Peyer's patch (tissue), 4 donors: Measurements from ENCODE around the gene CEP164. TPM values are rescaled to one million over a fixed set of nuclear protein-coding genes. Genes with fewer than 3 reads are reported as not detected.

Experiments used
- DNase-seq, 3 donors: peaks; one replicate each; pipeline ENCODE4 v3.0.0-alpha.2; 2017 to 2019
- H3K27ac ChIP-seq, 4 donors: fragments of 200-600 bp; sonication (generic); one replicate each; pipeline ENCODE4 v1.5.1; 2016 to 2019
- H3K27me3 ChIP-seq, 2 donors: fragments of 200-600 bp; sonication (generic); one replicate each; pipeline ENCODE4 v1.5.1; 2019
- H3K36me3 ChIP-seq, 3 donors: fragments of 200-600 bp; sonication (generic); one replicate each; pipeline ENCODE4 v1.5.1; 2016 to 2019
- H3K4me1 ChIP-seq, 4 donors: fragments of 200-600 bp; sonication (generic); one replicate each; pipeline ENCODE4 v1.5.1; 2016 to 2019
- H3K4me3 ChIP-seq, 4 donors: fragments of 200-600 bp; sonication (generic); 1 replicate in 3 of 4; 2 replicates in 1 of 4; pipeline ENCODE4 v1.5.1; 2016 to 2019; ENCODE audit warnings: mild to moderate bottlenecking in 1 of 4
- H3K9me3 ChIP-seq, 4 donors: fragments of 200-600 bp; sonication (generic); one replicate each; pipeline ENCODE4 v1.5.1; 2016 to 2019; ENCODE audit warnings: mild to moderate bottlenecking in 1 of 4
- POLR2A ChIP-seq, 2 donors: fragments of 450-650 bp; IDR thresholded peaks; one replicate each; pipeline ENCODE4 v1.5.1; 2017; ENCODE audit warnings: antibody characterized with exemption in 2 of 2, mild to moderate bottlenecking in 2 of 2, moderate library complexity in 2 of 2
- total RNA-seq, 4 donors: library from RNA; depleted of rRNA; stranded (reverse); fragments of >200 nt; gene quantifications; one replicate each; pipeline ENCODE4 v1.1.0, GENCODE V29; 2016
- TF ChIP-seq, protein P1 (sequence below), 6 experiments: fragments of 450-650 bp in 4 of 6; fragments of 200-600 bp in 2 of 6; sonication (generic) in 1 of 6; IDR thresholded peaks; one replicate each; pipeline ENCODE4 v1.5.1; 2017 to 2019; ENCODE audit warnings: antibody characterized with exemption in 6 of 6, mild to moderate bottlenecking in 3 of 6, moderate library complexity in 1 of 6

The CEP164 gene
- total RNA-seq, 4 donors from 2014 or later: 12.3 to 45.4 (median 27.2) TPM

- Histone ChIP-seq H3K4me1 (no peaks in the 10 kb centered on the region), H3K27me3 (no peaks in the 10 kb centered on the region), H3K9me3 (no peaks in the 10 kb centered on the region), H3K27ac (no peak overlapping the region), H3K4me3 (no peak overlapping the region), H3K36me3 (no peaks in the 10 kb centered on the region)
- no peak for TF ChIP-seq POLR2A (IDR thresholded peaks at IDR 0.05)
- TF ChIP-seq, protein P1, sequence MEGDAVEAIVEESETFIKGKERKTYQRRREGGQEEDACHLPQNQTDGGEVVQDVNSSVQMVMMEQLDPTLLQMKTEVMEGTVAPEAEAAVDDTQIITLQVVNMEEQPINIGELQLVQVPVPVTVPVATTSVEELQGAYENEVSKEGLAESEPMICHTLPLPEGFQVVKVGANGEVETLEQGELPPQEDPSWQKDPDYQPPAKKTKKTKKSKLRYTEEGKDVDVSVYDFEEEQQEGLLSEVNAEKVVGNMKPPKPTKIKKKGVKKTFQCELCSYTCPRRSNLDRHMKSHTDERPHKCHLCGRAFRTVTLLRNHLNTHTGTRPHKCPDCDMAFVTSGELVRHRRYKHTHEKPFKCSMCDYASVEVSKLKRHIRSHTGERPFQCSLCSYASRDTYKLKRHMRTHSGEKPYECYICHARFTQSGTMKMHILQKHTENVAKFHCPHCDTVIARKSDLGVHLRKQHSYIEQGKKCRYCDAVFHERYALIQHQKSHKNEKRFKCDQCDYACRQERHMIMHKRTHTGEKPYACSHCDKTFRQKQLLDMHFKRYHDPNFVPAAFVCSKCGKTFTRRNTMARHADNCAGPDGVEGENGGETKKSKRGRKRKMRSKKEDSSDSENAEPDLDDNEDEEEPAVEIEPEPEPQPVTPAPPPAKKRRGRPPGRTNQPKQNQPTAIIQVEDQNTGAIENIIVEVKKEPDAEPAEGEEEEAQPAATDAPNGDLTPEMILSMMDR (IDR thresholded peaks at IDR 0.05): no peak
- DNase-seq: peak in 1 of 3 donors; percentile 24
Observed at GRCh38 chr11:117457031-117457785, 129.6 kb downstream of the CEP164 start.

- no peak for DNase-seq
- H3K36me3 ChIP-seq: no peaks in the 10 kb centered on the region
- H3K27me3 ChIP-seq: no peaks in the 10 kb centered on the region
- no peaks in the 10 kb centered on the region for H3K9me3 ChIP-seq
- TF ChIP-seq, protein P1 (IDR thresholded peaks at IDR 0.05): no peak
- no peak for TF ChIP-seq POLR2A (IDR thresholded peaks at IDR 0.05)
- H3K4me3 ChIP-seq: no peak overlapping the region
- H3K4me1 ChIP-seq: no peaks in the 10 kb centered on the region
- no peak overlapping the region for H3K27ac ChIP-seq
Observed at GRCh38 chr11:117457835-117458234, 130.2 kb downstream of the CEP164 start.

- TF ChIP-seq, protein P1 (IDR thresholded peaks at IDR 0.05): no peak
- TF ChIP-seq POLR2A (IDR thresholded peaks at IDR 0.05): no peak
- peak in 1 of 3 donors; percentile 23 for DNase-seq
- no peaks in the 10 kb centered on the region for H3K36me3 ChIP-seq
- no peaks in the 10 kb centered on the region for H3K4me1 ChIP-seq
- no peak overlapping the region for H3K4me3 ChIP-seq
- H3K27me3 ChIP-seq: no peaks in the 10 kb centered on the region
- H3K9me3 ChIP-seq: no peaks in the 10 kb centered on the region
- no peak overlapping the region for H3K27ac ChIP-seq
Observed at GRCh38 chr11:117458275-117459122, 130.8 kb downstream of the CEP164 start.

DNA sequence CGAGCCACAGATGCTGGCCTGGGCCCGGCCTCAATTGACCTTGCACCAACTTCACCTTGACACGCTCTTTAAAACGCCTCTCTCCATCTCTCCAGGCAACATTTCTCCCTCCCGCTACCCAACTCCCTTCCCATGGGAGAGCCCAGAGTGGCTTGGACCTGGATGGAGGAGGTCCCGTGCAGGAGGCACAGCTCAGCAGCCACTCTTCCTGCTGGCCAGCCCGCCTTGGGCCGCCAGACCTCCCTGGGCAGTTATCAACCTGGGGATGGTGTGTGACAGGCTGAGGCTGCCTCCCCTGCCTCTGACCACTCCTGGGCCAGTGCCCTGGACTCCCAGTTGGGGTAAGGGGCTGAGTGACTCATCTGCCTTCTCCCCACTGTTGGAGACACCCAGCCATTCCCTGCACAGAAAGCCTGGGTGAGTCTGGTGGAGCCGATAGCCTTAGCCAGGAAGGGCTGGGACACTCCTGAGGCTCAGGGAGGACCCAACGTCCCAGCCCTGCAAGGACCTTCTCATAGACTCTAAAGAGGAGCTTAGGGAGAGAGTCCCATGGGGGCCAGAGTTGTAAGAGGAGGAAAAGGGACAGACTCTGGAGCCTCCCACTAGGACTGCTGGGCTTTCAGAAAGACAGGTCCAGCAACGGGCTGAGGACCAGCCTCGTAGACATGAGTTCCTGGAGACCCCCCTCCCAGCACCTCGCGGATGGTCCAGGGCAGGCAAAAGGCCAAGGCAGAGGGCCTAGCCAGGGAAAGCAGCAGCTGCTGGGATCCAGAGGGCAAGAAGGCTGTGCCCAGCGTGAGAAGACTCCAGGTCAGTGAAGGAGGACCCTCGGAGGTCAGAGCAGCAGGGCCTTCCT is 131.7 kb downstream of the CEP164 start:
- no peak for DNase-seq
- H3K9me3 ChIP-seq: no peaks in the 10 kb centered on the region
- no peak overlapping the region for H3K4me3 ChIP-seq
- H3K4me1 ChIP-seq: no peaks in the 10 kb centered on the region
- H3K27ac ChIP-seq: no peak overlapping the region
- H3K36me3 ChIP-seq: no peaks in the 10 kb centered on the region
- no peak for TF ChIP-seq POLR2A (IDR thresholded peaks at IDR 0.05)
- TF ChIP-seq, protein P1 (IDR thresholded peaks at IDR 0.05): no peak
- no peaks in the 10 kb centered on the region for H3K27me3 ChIP-seq

- no peak overlapping the region for H3K27ac ChIP-seq
- no peaks in the 10 kb centered on the region for H3K27me3 ChIP-seq
- H3K36me3 ChIP-seq: no peaks in the 10 kb centered on the region
- H3K9me3 ChIP-seq: no peaks in the 10 kb centered on the region
- no peak overlapping the region for H3K4me3 ChIP-seq
- no peak for DNase-seq
- no peaks in the 10 kb centered on the region for H3K4me1 ChIP-seq
- TF ChIP-seq, protein P1 (IDR thresholded peaks at IDR 0.05): no peak
- TF ChIP-seq POLR2A (IDR thresholded peaks at IDR 0.05): no peak
Observed at GRCh38 chr11:117459979-117460300, 132.3 kb downstream of the CEP164 start.
